ENCODE data around the gene ENG.
"Not testable (repeated sequence)": the region's sequence is repeated elsewhere in the genome, so short reads cannot be mapped to it uniquely, and the experiment has no call there.

ENG gene

DNA sequence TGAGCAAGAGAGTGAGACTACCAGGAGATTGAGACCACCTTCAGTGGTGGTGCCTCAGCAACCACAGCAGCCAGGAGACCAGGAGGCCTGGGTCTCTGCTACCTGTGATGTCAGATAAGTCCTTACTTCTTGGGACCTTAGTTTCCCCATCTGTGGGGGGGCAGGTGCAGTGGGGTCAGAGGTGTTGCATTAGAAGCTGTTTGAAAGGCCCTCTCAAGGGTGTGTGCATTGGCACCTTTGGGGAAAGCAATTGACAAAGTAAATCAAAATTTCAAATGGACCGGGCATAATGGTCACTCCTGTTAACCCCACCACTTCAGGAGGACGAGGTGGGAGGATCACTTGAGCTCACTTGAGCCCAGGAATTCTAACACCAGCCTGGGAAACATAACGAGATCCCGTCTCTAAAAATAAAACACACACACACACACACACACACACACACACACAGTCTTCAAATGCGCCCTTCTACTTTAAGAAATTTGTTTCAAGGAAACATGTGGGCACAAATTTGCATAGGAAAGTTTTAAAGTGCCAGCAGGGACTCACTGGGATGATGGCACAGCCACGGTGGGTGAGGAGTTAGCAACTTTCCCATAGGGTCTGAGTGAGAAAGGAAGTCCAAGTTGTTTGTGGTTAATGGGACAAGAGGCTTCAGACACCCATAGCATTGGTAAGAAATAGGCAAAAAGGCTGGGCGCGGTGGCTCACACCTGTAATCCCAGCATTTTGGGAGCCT is 24.4 kb upstream of the ENG start:
- DNase-seq (ENCODE audit: low spot score) = no peak
- FAIRE-seq = no peak

DNA sequence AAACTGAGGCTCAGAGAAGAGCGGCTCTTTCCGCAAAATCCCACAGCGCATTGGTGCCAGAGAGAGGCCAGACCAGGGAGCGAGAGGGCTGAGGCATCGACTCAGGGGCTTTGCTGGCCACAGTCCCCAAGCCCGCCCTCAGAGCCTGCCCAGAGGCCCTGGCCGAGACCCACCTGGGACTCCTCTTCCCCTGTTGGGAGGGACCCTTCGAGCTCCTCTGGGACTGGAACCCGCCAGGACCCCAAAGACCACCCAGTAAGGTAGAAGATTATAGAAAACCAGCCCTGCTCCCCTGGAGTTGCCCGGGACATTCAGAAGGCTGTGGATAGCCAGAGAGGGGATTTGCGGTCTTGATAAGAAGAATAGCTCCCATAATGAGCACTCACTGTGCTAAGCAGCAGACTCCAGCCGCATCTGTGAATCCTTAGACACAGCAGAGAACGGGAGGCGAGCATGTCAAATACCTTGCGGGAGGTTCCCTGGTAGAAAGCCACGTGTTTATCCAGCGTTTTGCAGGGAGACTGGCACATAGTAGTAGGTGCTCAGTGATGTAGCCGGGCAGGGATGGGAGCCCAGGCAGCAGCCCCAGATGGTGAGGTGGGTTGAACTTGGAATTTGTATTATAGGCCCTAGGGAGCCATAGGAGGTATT is 23.7 kb upstream of the ENG start:
- FAIRE-seq (no peak), DNase-seq (ENCODE audit: low spot score) (no peak)

DNA sequence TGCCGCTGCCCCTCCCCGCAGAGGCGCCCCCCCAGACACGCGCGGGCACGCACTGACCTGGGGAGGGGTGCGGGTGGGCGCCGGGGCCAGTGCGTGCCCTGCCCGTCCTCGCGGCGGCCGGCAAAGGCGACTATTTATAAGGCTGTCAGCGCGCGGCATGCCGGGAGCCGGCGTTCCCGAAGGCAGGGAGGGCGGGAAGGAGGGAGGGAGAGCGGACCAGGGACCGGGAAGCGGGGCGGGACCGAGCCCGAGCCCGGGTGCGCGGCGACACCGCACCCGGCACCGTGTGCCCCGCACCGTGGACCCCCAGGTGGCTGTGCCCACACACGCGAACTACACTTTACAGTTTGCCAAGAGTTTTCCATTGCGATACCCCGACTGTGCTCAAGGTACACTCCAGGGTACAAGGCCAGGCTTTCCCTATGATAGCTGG is 23.1 kb upstream of the ENG start, which contains the start of gene AK1:
AK1 (minus strand) TSS at position 110 of the 433 bp plus-strand sequence. CDS start 3,058 bp downstream, outside the sequence.
- DNase-seq (ENCODE audit: low spot score) = peak; percentile 76
- no peak for FAIRE-seq

GRCh38 chr9:127876764-127877562 is 22.5 kb upstream of the ENG start:
- DNase-seq (ENCODE audit: low spot score) = no peak
- FAIRE-seq = no peak

GRCh38 chr9:127876026-127876763 is 21.7 kb upstream of the ENG start:
- FAIRE-seq (no peak), DNase-seq (ENCODE audit: low spot score) (no peak)

DNA sequence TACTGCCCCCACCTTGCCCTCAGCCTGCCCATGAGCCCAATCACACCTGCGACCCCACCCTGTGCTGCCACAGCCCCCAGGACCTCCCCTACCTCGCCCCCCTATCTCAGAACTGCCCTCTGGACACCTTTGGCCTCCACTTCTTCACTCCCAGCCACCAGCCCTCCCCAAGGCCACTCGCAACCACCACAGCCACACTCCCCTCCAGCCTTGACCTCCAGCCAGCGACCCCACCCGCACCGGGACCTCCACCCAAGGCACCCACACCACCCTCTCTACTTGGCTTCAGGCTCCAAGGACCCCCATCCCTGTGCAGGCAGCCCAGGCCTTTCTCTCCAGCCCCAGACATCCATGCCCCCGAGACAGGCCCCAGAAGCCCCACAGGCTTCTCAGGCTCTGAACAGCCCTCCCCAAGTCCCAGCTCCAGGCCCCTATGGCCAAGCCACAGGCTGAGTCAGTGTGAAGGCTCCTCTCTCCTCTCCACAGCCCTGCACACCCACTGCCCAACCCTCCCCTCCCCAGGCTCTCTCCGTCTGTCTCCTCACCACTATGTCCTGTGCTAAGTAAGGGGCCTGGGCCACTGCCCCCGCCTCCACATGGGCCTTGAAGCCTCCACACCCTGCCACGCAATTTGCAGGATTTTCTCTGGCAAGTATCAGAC is 21.0 kb upstream of the ENG start:
- DNase-seq (ENCODE audit: low spot score) = no peak

GRCh38 chr9:127874301-127875221 is 20.1 kb upstream of the ENG start:
- DNase-seq (ENCODE audit: low spot score) (no peak), FAIRE-seq (no peak)

More for the DNA sequence above, 21.0 kb upstream of the ENG start:
- no peak for FAIRE-seq

- no peak for FAIRE-seq
- DNase-seq (ENCODE audit: low spot score) = no peak
Measured at GRCh38 chr9:127873886-127874285, 19.4 kb upstream of the ENG start.

DNA sequence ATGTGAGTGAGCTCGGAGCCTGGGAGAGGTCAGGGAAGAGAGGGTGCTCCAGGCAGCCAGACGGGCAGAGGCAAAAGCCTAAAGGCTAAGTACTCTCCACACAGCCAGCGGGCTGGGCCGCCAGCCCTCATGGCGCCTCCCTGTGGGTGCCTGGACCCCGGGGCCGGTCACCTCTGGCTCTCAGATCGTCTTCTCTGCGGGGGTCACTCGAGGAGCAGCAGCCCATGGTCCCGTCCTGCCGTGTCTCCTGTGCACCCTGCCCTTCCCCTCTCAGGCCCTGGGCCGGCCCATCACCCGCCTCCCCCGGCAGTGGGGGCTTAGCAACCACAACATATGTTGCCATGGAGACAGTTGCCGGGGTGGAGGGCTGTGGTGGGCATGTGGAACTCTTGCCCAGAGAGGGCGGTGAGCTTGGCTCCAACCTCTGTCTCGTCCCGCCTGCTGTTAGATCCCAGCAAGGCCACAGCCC is 18.8 kb upstream of the ENG start:
- DNase-seq (ENCODE audit: low spot score) (no peak), FAIRE-seq (no peak)

- FAIRE-seq = no peak
- no peak for DNase-seq (ENCODE audit: low spot score)
Measured at GRCh38 chr9:127872369-127873222, 18.1 kb upstream of the ENG start.

DNA sequence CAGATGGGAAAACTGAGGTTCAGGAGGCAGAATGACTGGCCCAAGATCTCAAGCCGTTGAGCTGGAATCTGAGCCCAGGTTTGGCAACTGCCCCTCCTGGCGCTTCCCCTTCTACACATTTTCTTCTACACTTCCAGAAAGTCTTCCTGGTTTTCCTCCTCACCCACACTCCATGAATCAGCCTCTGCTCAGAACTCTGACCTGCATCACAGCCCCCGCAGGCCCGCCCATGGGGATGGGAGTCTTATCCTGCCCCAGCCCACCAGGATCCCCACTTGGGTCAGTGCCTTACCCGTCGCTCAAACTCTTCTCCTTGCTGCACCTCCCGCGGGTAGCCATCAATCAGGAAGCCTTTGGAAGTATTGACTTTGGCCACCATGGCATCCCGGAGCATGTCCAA is 17.1 kb upstream of the ENG start:
- no peak for FAIRE-seq
- DNase-seq (ENCODE audit: low spot score) = no peak

GRCh38 chr9:127870887-127871286 is 16.4 kb upstream of the ENG start:
- peak; percentile 35 for FAIRE-seq
- no peak for DNase-seq (ENCODE audit: low spot score)

- not testable (repeated sequence) for DNase-seq (ENCODE audit: low spot score); FAIRE-seq
Measured at GRCh38 chr9:127870153-127870491, 15.7 kb upstream of the ENG start.

- FAIRE-seq (no peak), DNase-seq (ENCODE audit: low spot score) (peak; percentile 92)
Measured at GRCh38 chr9:127869310-127870152, 15.1 kb upstream of the ENG start.

GRCh38 chr9:127868278-127868902 is 13.9 kb upstream of the ENG start:
- FAIRE-seq = no peak
- no peak for DNase-seq (ENCODE audit: low spot score)

DNA sequence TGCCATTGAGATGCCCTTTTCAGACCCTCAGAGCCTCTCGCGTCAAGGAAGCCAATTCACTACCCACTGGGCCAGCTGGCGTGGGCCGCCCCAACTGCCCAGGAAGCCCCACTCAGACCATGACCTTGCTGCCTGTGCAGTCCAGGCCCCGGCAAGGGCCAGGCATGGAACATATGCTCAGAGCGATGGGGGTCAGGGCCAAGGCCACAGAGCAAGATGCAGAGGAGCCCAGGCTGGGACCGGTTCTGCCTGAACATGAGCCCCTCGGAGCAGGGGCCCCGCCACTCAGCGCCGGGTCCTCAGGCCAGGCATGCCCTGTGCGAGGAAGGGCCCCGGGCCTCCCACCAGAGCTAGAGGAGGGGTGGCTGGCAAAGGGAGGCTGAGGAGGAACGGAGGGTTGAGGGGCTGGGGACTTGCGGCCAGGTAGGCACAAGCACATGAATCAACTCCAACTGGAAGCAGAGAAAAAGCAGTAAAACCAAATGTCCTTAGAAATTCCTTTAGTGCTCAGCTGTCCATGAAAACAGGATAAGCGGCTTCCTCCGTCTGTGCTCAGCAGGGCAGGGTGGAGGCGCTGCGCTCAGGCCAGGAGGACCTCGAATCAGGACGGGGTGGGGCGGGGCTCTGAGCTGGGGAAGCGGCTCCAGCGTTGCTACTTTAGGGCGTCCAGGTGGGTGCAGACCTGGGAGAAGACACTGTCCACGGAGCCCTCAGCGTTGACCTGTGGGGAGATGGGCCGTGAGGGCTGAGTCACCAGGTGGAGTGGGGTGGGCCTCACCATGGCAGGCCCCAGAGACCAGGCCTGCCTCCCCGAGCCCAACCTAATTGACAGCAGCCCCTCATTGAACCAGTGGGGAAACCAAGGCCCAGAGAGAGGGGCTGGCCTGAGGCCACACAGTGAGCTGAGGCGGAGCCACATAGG is 13.2 kb upstream of the ENG start:
- DNase-seq (ENCODE audit: low spot score) = no peak
- FAIRE-seq = no peak
